Hepatocyte (in vitro differentiated cells): Measurements from ENCODE around the gene VRK2.

ENCODE experiments used
- CTCF ChIP-seq: fragments of 200-600 bp; sonication (generic); IDR thresholded peaks from 2 replicates; pipeline ENCODE4 v1.5.1; 2016; ENCODE audit warnings: antibody characterized with exemption, mild to moderate bottlenecking; ENCODE audit not compliant: poor library complexity
- EZH2 ChIP-seq: fragments of 200-600 bp; sonication (generic); IDR thresholded peaks from 2 replicates; pipeline ENCODE4 v1.6.1; 2016; ENCODE audit warnings: antibody characterized with exemption, mild to moderate bottlenecking, borderline replicate concordance

DNA sequence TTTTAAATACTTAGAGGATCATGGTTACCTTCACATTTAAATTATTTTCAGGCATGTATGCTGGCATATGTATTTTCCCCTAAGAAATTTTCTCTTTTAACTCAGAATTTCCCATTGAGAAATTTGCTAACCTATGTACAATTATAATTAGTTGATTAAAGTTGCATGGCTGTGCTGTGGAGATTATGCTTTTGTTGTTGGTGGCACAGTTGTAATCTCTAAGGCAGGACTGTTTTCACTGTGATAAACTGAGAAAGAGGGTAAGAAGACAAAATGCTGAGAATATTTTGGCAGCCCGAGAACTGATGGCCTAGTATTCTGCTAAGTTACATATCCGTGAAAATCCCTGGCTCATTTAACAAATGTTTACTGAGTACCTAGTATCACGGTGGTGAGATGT lies 1.4 kb downstream of the VRK2 start:
- no peak for TF ChIP-seq CTCF
- no peak for TF ChIP-seq EZH2
